ENCODE measurements around the gene TLE7.

TLE7 gene

DNA sequence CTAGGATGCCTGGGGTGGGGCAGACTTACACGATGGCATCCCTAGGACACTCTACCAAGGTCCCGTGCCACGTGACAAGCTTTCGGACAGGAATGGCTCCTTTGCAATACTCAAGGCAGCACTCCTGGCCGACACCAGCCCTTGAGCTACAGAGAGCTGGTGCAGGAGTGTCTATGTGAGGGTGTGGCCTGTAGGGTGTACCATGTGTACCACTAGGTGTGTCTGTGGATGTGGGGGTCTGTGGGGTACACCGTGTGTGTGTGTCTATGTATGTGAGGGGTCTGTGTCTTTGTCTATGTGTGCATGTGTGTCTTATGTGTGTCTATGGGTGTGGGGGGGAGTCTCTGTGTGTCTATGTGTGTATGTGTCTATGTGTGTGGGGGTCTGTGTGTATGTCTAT is 1.9 kb upstream of the TLE7 start:
- DNase-seq: no peak

DNA sequence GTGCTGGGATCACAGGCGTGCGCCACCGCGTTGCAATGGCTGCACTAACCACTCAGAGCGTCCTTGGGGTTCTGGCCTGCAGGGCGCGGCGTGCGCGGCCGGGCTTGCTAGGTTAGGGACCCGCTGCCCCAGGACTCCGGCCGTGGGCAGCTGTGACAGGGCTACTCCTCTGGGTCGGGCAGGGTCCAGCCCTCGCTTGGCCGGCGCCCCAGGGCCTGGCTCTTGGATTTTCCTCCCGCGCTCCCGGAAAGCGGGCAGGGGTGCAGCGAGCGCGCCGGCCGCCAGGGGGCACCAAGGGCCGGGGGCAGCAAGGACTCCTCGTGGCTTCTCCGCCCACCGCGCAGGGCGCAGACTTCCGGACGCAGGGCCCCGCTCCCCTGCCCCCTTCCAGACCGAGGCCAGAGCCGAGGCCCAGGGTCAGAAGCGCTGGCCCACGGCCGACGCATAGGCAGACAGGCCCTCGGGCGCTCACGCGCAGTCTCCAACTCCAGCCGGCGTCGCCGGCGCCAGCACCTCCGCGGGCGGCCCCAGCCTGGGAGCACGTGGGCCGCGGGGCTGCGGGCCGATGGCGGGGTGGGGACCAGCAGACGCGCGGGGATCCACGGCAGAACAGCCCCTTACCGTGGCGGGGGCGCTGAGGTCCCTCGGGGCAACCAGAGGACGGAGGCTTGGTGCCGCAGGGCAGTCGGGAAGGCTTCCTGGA is 355 bp downstream of the TLE7 start:
- DNase-seq: peak; percentile 23

DNA sequence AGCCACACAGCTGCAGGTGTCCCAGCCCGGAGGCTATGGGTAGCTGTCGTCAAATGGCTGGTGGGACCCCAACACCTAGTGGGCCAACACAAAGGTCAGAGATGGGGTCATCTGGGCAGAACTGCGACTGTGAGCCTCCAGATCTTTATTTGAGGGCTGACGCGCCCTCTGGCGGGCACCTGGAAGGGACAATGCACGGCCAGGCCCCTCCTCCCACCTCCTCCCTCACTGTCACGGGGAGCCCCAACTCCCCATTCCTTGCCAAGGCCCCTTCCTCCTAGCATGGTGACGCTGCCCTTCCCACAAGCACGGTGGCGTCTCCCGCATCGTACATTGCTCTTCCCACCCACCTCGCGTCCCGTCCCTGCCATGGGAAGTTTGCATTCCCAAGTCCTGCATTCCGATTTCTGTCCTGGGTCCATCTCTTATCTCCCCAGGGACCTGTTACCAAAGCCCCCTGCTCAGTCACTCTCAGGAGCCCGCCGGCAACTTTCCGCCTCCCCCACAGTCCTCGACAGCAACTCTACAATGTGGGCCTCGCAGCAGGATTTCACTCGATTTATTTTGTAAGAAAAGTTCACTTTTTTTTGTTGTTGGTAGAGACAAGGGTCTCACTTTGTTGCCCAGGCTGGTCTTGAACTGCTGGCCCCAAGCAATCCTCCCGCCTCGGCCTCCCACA is 1.0 kb downstream of the TLE7 start:
- no peak for DNase-seq

DNA sequence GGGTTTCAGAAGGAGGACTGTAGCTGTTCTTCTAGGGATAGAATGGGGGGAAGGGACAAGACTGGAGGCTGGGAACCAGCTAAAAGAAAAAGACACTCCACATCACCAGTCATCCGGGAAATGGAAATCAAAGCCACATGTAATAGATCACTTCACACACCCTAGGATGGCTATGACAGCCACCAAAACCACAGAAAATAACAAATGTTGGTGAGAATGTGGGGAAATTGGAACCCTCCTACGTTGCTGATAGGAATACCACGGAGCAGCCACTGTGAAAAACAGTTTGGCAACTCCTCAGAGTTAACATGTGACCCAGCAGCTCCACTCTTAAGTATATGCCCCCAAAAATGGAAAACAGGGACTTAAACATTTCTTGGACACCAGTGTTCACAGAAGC is 2.3 kb downstream of the TLE7 start:
- no peak for DNase-seq

DNA sequence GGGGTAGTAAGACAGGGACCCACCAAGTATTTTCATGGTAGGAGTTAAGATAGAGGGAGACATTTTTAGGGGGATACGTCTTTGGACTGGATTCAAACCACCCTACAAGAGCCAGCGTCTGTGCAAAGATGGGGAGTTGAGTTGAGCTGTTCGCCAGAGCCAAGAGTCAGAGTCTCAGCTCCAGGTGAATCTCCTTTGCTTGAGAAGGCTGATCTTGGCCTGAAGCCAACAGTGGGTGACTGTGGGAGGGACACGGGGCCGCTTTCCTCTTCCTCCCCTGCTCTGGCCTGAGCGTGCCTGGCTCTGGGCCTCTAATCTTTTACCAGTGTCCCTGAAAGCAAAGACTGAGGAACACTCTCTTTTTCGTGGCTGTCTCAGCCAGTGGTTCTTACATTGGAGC is 5.4 kb downstream of the TLE7 start:
- DNase-seq: no peak

DNA sequence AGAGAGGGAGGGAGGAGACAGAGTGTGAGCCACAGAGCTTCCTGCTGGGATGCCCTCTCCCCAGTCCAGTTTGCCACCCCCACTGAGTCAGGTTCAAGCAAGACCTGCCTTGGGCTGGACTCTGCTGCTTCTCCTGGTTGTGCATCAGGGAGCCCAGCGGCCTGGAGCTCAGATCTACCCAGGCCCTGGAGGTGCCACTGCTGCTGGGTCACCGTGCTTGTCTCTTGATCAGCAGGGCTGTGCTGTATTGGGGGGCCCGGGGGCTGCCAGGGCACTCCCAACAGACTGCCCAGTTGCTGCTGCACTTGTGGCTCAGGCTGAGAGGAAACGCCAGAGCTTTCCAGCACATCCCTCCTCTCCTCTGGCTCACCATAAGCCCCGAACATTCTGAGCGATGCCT is 8.9 kb downstream of the TLE7 start:
- DNase-seq: no peak

DNA sequence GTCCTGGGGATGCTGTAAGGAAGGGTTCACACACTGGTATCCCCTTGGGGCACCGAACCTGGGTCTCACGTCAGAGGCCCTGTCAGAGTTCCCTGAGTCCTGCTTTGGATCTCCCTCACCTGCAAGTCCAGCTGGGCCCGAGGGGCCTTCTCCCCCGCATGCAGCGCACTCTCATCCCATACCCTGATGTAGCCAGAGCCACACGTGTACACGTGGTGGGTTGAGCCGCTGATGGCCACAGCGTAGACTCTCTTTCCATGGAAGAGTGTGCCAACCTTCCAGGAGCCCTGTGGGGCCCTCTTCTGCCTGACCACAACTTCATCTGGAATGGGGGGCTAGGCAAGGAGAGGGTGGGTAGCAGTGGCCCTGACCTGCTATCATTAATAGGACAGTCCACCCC is 9.9 kb downstream of the TLE7 start:
- DNase-seq: no peak

DNA sequence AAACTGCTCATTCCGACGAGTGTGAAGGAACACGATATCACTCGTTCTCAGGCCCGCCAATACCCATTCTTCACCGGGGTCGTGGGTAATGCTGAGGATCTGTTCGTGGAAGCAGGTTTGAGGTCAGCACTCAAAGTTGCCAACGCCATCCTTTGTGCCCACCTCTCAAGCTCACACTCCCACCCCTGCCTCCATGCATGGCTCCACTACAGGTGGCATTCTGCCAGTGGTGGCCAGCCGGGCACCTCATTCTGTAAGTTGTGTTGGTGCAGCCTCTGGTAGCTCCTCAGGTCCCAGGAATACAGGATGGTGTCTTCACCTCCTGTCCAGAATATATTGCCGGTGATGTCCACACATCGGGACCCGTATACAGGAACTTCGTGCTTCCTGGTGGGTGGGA is 10.7 kb downstream of the TLE7 start:
- no peak for DNase-seq

DNA sequence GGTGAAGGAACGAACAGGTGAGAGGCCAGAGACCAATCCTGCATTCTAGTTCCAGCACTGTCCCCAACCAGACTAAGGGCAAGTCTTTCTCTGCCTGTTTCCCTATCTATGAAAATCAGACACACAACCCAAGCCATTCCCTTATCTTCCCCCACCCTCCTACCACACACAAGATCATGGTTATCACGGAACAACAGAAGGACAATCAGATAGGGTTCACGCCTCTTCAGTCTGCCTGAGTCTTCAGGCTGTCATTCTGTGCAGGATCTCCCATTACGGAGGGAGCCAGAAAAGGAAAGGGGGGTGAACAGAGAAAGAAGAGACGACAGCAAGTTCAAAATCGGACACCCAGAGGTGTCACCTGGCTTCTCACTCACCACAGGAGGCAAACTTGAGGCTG is 11.1 kb downstream of the TLE7 start:
- no peak for DNase-seq

DNA sequence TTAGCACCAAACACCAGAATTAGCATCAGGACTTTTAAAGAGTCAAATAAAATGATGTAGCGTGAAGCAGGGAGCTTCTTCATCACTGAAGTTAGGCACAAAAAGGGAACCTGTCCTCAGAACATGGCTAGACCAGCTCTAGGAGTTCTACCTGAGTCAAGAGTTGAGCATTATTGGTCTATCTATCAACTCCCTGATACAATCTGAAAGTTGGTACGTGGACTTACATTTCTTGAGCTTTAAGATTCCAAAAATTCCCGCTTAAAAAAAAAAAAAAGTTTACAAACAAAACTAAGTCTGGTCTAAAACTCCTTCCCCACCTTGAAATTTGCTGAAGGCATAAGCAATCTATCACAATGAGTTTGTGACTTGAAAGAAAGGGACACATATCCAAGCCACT is 12.3 kb downstream of the TLE7 start:
- DNase-seq: no peak

DNA sequence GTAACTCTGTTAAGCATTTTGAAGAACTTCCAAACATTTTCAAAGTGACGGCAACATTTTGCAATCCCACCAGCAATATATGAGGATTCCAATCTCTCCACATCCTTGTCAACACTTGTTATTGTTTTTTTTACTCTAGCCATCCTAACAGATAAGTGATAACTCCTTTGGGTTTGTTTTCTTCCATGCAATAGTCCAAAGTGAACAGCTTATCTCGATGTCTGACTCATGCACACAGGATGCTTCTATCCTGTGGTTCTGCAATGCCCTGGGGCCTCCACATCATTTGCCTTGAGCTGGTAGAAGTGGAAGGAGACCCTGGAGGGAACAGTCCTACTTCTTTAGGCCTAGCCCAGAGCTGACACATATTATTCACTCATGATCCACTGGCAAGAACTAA is 13.0 kb downstream of the TLE7 start:
- no peak for DNase-seq

DNA sequence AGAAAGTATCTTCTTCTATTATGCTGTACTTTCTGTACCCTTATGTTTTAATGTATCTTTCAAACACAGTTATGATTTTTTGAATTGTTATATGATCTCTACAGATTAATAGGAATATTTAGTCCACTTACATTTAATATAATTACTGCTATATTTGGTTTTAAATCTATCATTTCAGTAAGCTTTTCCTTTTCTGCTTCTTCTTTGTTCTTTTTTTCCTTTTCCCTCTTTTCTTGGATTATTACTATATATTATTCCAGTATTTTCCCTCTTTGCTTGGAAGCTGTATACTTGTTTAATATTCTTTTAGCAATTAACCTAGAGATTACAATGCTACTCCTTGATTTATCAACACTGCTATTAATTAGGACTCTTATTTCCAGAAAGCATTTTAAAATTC is 13.5 kb downstream of the TLE7 start:
- no peak for DNase-seq

DNA sequence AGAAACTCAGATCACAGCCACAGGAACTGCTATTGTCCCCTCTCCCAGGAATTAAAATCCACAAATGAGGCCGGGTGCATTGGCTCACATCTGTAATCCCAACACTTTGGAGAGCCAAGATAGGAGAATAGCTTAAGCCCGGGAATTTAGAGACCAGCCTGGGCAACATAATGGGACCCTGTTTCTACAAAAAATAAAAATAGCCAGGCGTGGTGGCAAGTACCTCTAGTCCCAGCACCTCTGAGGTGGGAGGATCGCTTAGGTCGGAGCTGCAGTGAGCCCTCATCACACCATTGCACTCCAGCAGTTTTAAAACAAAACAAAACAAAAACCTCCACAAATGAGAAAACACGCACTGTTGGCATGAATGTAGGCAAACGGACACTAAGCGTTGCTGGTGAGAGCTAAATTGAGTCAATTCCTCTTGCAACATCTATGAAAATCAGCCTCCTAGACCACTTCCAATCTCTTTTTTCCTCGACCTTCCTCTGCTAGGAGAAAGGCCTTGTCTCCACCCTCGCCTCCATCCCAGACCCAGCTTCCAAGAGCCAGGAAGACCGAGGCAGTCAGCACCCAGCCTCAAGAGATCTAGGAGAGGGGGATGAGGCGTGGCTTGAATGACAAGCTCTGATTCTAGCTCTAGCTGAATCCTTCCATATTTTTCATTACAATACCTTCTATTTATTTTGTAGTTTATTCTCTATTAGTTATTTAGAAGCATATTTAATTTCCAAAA is 14.8 kb downstream of the TLE7 start:
- no peak for DNase-seq

DNA sequence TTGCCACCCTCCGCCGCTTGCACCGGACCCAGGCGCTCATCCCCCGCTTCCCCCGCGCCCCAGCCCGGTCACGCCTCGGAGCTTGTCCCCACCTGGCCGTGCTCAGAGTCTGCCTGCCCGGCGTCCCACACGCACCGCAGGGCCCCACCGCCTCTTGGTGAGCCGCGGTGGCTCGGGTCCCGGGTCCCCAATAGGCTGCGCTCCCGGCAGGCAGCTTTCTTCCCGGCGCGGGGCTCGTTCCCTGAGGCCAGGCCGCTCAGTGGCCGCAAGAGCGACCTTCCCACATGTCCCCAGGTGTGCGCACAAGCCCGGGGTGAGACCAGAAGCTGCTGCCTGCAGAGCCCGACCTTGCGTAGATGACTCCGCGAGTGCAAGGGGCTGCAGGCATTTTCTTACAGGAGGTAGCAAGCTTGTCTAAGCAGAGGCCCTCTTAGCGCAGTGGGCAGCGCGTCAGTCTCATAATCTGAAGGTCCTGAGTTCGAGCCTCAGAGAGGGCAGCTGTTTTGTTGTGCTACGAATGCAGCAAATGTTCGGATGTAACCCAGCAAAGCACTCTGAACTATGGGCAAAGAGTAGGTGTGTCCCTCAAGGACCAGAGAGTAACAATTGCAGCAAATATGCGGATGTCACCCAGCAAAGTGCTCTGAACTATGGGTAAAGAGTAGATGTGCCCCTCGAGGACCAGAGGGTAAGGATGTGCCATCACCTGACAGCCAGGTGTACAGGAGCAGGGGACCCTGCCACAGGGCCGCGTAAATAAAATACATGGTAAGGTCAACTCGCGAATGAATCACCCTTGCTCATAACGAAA is 15.6 kb downstream of the TLE7 start:
- DNase-seq: peak; percentile 80

DNA sequence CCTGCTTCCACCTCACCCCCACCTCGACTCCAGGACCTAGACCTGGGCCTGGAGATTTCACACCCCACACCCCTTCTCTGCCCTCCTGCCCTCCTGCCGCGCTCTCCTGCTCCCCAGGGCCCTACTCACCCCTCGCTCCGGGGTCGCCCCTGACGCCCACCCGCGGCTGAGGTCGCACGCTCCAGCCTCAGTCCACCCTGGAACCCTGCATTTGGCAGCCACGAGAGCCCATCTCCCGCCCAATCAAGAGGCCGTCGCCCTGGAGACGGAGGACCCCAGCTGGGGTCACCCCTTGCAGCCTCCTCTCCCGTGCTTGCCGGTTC is 16.1 kb downstream of the TLE7 start:
- DNase-seq: no peak

DNA sequence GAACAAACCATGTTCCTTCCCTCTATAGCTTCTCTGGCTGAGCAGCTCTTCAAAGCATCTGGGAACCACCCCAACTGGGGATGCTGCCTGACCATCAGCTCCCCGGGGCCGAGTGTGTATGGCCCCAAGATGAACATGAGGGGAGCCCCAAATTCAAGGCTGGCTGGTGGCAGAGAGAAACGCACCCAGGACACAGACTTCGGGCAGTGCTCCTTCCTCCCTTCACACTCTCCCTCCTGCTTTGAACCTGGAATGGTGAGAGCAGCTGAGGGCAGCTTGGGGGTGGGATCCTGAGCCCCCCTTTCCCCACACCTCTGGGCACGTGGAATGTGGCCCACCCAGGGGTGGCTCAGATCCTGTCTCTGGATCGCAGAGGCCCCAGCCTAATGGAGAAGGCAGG is 17.2 kb downstream of the TLE7 start:
- DNase-seq: no peak

DNA sequence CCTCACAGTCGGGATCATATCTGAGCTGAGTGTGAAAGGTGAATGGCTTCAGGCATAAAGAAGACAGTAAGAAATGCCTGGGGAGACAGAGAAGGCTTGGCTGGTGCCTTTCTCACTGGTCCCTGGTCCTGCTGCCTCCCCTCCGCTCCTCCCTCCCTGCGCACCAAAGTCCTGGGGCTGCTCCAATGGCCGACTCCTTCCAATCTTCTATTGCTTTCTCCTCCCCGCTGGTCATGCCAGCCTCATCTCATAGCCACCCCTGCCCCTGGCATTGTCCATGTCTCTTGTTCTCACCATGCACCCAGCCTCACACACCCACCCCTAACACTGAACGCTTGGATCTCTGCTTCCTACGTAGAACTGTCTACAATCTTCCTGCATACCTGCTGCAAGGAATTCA is 18.0 kb downstream of the TLE7 start:
- DNase-seq: no peak

DNA sequence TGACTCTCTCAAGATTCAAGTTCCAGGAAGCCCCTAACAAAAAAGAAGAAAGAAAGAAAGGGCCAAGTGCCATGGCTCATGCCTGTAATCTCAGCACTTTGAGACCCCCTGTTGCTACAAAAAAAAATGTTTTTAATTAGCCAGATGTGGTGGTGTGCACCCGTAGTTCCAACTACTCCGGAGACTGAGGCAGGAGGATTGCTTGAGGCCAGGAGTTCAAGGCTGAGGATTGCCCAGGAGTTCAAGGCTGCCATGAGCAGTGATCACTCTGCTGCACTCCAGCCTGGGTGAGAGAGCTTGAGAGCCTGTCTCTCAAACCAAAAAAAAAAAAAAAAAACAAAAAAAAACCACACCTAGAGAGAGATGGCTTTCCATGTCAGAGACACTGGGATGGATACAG is 18.8 kb downstream of the TLE7 start:
- no peak for DNase-seq

DNA sequence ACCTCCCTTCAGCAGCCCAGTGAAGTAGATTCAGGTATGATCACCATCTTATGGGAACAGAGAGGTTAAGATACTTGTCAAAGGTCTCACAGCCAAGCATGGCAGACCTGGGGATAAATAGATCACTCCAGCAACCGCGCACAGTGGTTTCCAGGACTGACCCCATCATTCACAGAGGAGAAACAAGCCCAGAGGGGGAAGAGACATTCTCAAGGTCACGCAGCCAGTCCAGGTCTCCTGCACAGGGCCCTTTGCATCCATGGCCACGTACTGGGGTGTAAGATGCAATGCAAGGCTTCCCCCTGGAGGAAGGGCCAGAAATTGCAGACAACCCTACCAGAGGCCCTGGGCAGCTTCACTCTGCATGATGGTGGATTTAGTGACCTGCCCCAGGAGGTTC is 19.9 kb downstream of the TLE7 start:
- DNase-seq: peak; percentile 51

DNA sequence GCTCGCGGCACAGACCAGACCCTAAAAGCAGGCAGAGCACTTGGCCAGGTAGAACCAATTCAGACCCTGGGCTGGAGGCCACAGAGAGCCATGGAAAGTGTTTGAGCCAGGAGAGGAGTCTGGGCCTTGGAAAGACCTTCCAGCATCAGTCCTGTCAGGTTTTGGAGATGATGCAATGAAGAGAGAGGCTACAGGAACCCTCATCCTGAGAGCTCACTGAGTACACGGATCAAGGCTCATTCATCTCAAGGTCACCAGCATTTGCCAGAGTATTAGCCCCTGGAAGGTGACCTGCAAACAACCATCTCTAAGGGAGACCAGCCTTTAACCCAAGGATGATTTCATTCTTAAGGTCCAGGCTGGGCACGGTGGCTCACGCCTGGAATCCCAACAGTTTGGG is 27.8 kb downstream of the TLE7 start:
- DNase-seq: no peak

DNA sequence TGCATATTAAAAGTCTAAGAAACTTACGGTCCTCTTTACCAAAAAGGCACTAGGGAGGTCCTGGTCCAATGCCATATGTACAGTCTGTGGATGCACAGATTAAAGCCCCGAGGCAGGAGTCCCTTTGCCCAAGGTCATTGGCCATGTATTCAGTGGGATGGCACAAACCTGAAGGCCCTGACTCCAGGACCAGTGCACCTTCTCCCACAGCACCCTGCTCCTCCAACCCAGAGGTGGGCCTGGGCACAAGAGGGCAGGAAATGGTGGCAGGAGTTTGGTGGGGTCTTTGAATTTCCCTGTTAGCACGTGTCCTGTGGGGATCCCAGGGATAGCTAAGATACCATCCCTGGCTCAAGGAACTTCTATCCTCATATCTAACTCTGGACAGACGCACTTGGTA is 28.5 kb downstream of the TLE7 start:
- DNase-seq: no peak

DNA sequence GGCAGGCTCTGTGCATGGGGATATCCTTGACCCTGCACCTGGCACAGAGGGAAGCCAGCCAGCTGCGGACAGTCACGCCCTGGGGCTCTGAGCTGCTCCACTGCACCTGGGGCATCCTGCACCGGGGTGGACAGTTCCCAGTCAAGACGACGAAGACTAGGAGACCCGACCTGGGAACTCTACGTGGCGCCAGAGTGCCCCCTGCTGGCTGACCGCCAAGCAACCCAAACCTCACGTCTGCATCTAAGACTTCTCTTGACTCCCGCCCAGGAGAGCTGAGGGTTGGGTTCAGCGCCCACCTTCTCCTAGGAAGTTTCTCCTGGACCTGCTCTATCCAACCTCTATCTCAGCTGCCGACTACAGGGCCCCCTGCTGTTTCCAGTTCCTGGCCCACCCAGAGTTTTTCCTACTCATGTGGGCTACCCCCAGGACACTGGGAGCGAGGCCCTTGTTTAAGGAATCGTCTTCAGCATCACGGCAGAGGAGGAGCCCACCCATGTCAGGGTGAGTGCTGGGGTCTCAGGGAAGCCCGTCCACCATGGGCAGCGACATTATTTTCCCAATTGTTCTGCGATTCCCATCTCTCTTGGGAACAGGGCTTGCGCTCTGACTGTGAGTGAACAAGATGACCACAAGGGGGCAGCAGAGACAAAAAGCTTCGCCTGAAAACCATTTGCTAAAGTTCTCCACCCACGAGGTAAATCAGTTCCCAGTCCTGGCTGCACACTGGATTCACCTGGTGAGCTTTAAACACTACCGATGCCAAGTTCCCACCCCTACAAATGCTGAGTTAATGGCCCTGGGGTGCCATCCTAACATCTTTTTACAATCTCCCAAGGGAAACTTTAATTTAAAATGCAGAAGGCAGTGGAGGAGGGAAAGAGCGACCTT is 29.3 kb downstream of the TLE7 start:
- peak; percentile 73 for DNase-seq

DNA sequence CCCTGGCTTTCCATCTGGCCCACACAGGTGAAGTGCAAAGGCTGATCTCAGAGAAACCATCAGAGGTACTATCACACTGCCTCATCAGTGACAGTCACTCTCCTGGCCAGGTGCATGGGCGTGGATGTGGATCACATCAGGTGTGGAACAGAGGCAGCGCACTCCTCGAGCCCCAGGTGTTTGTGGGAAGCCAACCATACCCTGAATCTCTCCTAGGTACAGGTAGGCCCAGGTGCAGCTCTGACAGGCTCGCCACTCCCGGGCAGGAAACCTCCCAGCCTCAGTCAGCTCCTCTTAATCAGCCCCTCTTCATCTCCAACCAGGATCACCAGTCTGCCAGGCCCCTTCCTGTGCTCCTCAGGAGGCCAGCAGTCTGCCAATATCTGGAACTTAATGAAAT is 31.7 kb downstream of the TLE7 start:
- no peak for DNase-seq
